HepG2 (cell line): ENCODE measurements around the gene ACTR6. TPM values are rescaled to one million over a fixed set of nuclear protein-coding genes. Genes with fewer than 3 reads are reported as not detected.

ENCODE experiments used
- ARID5B ChIP-seq: IDR thresholded peaks from 2 replicates; pipeline ENCODE4 v1.4.0; 2020; ENCODE audit warnings: mild to moderate bottlenecking, missing genetic modification reagents
- GABPB1 ChIP-seq: IDR thresholded peaks from 2 replicates; pipeline ENCODE4 v1.6.1; 2016; ENCODE audit warnings: mild to moderate bottlenecking, missing genetic modification reagents, moderate library complexity, missing compliant biosample characterization
- GLI4 ChIP-seq: sonication (generic); formaldehyde crosslinking; IDR thresholded peaks from 2 replicates; pipeline ENCODE4 v1.5.1; 2020; ENCODE audit warnings: missing genetic modification reagents, mild to moderate bottlenecking, moderate library complexity, borderline replicate concordance
- HNRNPK ChIP-seq: fragments of 200-400 bp; formaldehyde crosslinking; IDR thresholded peaks from 2 replicates; pipeline ENCODE4 v1.6.1; 2018; ENCODE audit warnings: low read length, low read depth, moderate library complexity, mild to moderate bottlenecking; ENCODE audit not compliant: poor library complexity, severe bottlenecking
- NPAS2 ChIP-seq: sonication (generic); formaldehyde crosslinking; IDR thresholded peaks from 2 replicates; pipeline ENCODE4 v1.8.0; 2022; ENCODE audit warnings: mild to moderate bottlenecking, missing genetic modification reagents, borderline replicate concordance
- PHF5A ChIP-seq: IDR thresholded peaks from one replicate; pipeline ENCODE4 v1.6.1; 2018; ENCODE audit warnings: low read depth, missing genetic modification reagents; ENCODE audit not compliant: unreplicated experiment
- PRDM10 ChIP-seq: sonication (generic); formaldehyde crosslinking; IDR thresholded peaks from 2 replicates; pipeline ENCODE4 v1.4.0; 2020; ENCODE audit warnings: low read depth, missing genetic modification reagents
- SIN3B ChIP-seq: fragments of 150-350 bp; IDR thresholded peaks from 2 replicates; pipeline ENCODE4 v1.6.1; 2014; ENCODE audit warnings: low read length
- SMAD1 ChIP-seq: sonication (generic); formaldehyde crosslinking; IDR thresholded peaks from 2 replicates; pipeline ENCODE4 v1.4.0; 2020; ENCODE audit warnings: missing genetic modification reagents, low read depth, mild to moderate bottlenecking, borderline replicate concordance
- STAT5B ChIP-seq: sonication (generic); formaldehyde crosslinking; IDR thresholded peaks from 2 replicates; pipeline ENCODE4 v1.4.0; 2020; ENCODE audit warnings: missing genetic modification reagents
- TCF12 ChIP-seq, 2 experiments: fragments of 450-650 bp in 1 of 2; sonication (generic) in 1 of 2; formaldehyde crosslinking in 1 of 2; IDR thresholded peaks; 2 replicates each; pipeline versions ENCODE4 v1.6.1 to v1.8.0; 2017 to 2022; ENCODE audit warnings: antibody characterized with exemption in 1 of 2, mild to moderate bottlenecking in 1 of 2, missing genetic modification reagents in 1 of 2, moderate library complexity in 1 of 2
- ZBTB46 ChIP-seq: sonication (generic); formaldehyde crosslinking; IDR thresholded peaks from 2 replicates; pipeline ENCODE4 v1.4.0; 2020; ENCODE audit warnings: mild to moderate bottlenecking, missing genetic modification reagents, borderline replicate concordance
- ZNF263 ChIP-seq: sonication (generic); formaldehyde crosslinking; IDR thresholded peaks from 2 replicates; pipeline ENCODE4 v1.4.0; 2020; ENCODE audit warnings: missing genetic modification reagents
- ZNF33A ChIP-seq: sonication (generic); formaldehyde crosslinking; IDR thresholded peaks from 2 replicates; pipeline ENCODE4 v1.5.1; 2020; ENCODE audit warnings: missing genetic modification reagents, mild to moderate bottlenecking, moderate library complexity, borderline replicate concordance
- ZNF343 ChIP-seq: sonication (generic); formaldehyde crosslinking; IDR thresholded peaks from 2 replicates; pipeline ENCODE4 v1.4.0; 2020; ENCODE audit warnings: mild to moderate bottlenecking, missing genetic modification reagents
- ZNF678 ChIP-seq: sonication (generic); formaldehyde crosslinking; IDR thresholded peaks from 2 replicates; pipeline ENCODE4 v1.4.0; 2020; ENCODE audit warnings: mild to moderate bottlenecking, missing genetic modification reagents
- ZNF691 ChIP-seq: sonication (generic); formaldehyde crosslinking; IDR thresholded peaks from 2 replicates; pipeline ENCODE4 v1.4.0; 2020; ENCODE audit warnings: missing genetic modification reagents, low read depth, mild to moderate bottlenecking, borderline replicate concordance
- ZNF83 ChIP-seq: sonication (generic); formaldehyde crosslinking; IDR thresholded peaks from 2 replicates; pipeline ENCODE4 v1.4.0; 2020; ENCODE audit warnings: missing genetic modification reagents, mild to moderate bottlenecking, borderline replicate concordance
- polyA plus RNA-seq, 8 experiments: library from polyadenylated mRNA; depleted of rRNA in 3 of 8; stranded (reverse) in 7 of 8; unstranded in 1 of 8; fragments of >200 nt; fragmentation: Illumina TruSeq in 4 of 8; extraction: Trizol in 4 of 8; gene quantifications; 2 replicates each; pipeline versions ENCODE4 v1.2.1 to v1.2.3, GENCODE V29; 2011 to 2016; ENCODE audit warnings: low read depth in 4 of 8, missing spikeins in 1 of 8, mixed read lengths in 1 of 8; ENCODE audit not compliant: insufficient read depth in 1 of 8
- total RNA-seq, 5 experiments: library from RNA; depleted of rRNA; stranded (reverse); fragments of >200 nt; fragmentation: Illumina TruSeq; extraction: Trizol; gene quantifications; 2 replicates each; pipeline ENCODE4 v1.2.3, GENCODE V29; 2016; ENCODE audit warnings: low read depth in 1 of 5

ACTR6 gene
- total and polyA plus RNA-seq, 2 of the 13 experiments (the other 11 are each of a cell fraction or from before 2014, with no cell fraction given) = 12.9 to 22.4 TPM

- TF ChIP-seq ARID5B (CRISPR knock-in tag) = peak; percentile 55
- TF ChIP-seq ZNF343 (CRISPR knock-in tag) = no peak
- TF ChIP-seq ZNF691 (CRISPR knock-in tag) = peak; percentile 23; the same call in 1 of the 2 replicates
- no peak for TF ChIP-seq TCF12 (IDR thresholded peaks at IDR 0.05)
- TF ChIP-seq TCF12 (CRISPR knock-in tag; IDR thresholded peaks at IDR 0.05) = peak; percentile 83; the same call in 1 of the 2 replicates
- TF ChIP-seq PRDM10 (CRISPR knock-in tag) = no peak
- no peak for TF ChIP-seq ZNF263 (CRISPR knock-in tag)
- no peak for TF ChIP-seq ZBTB46
- TF ChIP-seq SIN3B = no peak
- peak; percentile 58; the same call in 1 of the 2 replicates for TF ChIP-seq ZNF678
- peak; percentile 89 for TF ChIP-seq GABPB1 (CRISPR knock-in tag)
- no peak for TF ChIP-seq PHF5A
- no peak for TF ChIP-seq STAT5B (CRISPR knock-in tag)
- no peak for TF ChIP-seq GLI4 (CRISPR knock-in tag)
- TF ChIP-seq SMAD1 (CRISPR knock-in tag) = no peak; the same call in 1 of the 2 replicates
- no peak for TF ChIP-seq ZNF33A (CRISPR knock-in tag)
- no peak for TF ChIP-seq ZNF83 (CRISPR knock-in tag)
- peak; percentile 27 for TF ChIP-seq HNRNPK
- no peak for TF ChIP-seq NPAS2 (CRISPR knock-in tag)
Observed at GRCh38 chr12:100199347-100200149, 1.1 kb upstream of the ACTR6 start (continued).
